Erythroblast (primary cell): Measurements from ENCODE around the gene HOXC4.
"Not testable (repeated sequence)": the region's sequence is repeated elsewhere in the genome, so short reads cannot be mapped to it uniquely, and the experiment has no call there.

ENCODE experiments used
- GATA1 ChIP-seq: IDR thresholded peaks from 2 replicates; pipeline ENCODE4 v1.6.1; 2011; ENCODE audit warnings: low read depth, mild to moderate bottlenecking, control low read depth, low read length, moderate library complexity
- POLR2A ChIP-seq: IDR thresholded peaks from 2 replicates; pipeline ENCODE4 v1.6.1; 2011; ENCODE audit warnings: mild to moderate bottlenecking, low read length

- not testable (repeated sequence) for TF ChIP-seq POLR2A, GATA1
Measured at GRCh38 chr12:54090312-54090711, 36.7 kb downstream of the HOXC4 start.
